HEK293 (cell line): Measurements from ENCODE around the gene RRP1.

ENCODE experiments used
- CTCF ChIP-seq: fragments of 450-650 bp; formaldehyde crosslinking; IDR thresholded peaks from 2 replicates; pipeline ENCODE4 v1.5.1; 2016; ENCODE audit warnings: missing biosample characterization, missing genetic modification characterization
- PATZ1 ChIP-seq: fragments of 450-650 bp; formaldehyde crosslinking; IDR thresholded peaks from 2 replicates; pipeline ENCODE4 v1.5.1; 2016; ENCODE audit warnings: missing biosample characterization, missing genetic modification characterization
- REPIN1 ChIP-seq: fragments of 450-650 bp; formaldehyde crosslinking; IDR thresholded peaks from 2 replicates; pipeline ENCODE4 v1.5.1; 2017; ENCODE audit warnings: missing biosample characterization, missing genetic modification characterization, low read depth
- YY1 ChIP-seq: fragments of 450-650 bp; formaldehyde crosslinking; IDR thresholded peaks from 2 replicates; pipeline ENCODE4 v1.5.1; 2018; ENCODE audit warnings: missing biosample characterization, missing genetic modification characterization
- ZNF18 ChIP-seq: fragments of 450-650 bp; formaldehyde crosslinking; IDR thresholded peaks from 2 replicates; pipeline ENCODE4 v1.5.1; 2016; ENCODE audit warnings: missing biosample characterization, missing genetic modification characterization
- ZNF274 ChIP-seq, 2 experiments: fragments of 200-500 bp in 1 of 2; fragments of 450-650 bp in 1 of 2; sonication (Bioruptor generic) in 1 of 2; formaldehyde crosslinking in 1 of 2; IDR thresholded peaks; 2 replicates each; pipeline versions ENCODE4 v1.5.1 to v1.6.1; 2014 to 2016; ENCODE audit warnings: borderline replicate concordance in 1 of 2, inconsistent platforms in 1 of 2, low read length in 1 of 2, missing biosample characterization in 1 of 2, missing genetic modification characterization in 1 of 2
- ZNF335 ChIP-seq: fragments of 450-650 bp; formaldehyde crosslinking; conservative IDR thresholded peaks from 2 replicates; pipeline ENCODE4 v1.5.1; 2016; ENCODE audit warnings: missing biosample characterization, missing genetic modification characterization
- ZNF350 ChIP-seq: fragments of 450-650 bp; formaldehyde crosslinking; IDR thresholded peaks from 2 replicates; pipeline ENCODE4 v1.5.0; 2017; ENCODE audit warnings: missing biosample characterization, mild to moderate bottlenecking, missing genetic modification characterization
- ZNF518A ChIP-seq: fragments of 450-650 bp; formaldehyde crosslinking; conservative IDR thresholded peaks from 2 replicates; pipeline ENCODE4 v1.5.1; 2016; ENCODE audit warnings: low read depth, missing biosample characterization, missing genetic modification characterization
- ZNF621 ChIP-seq: fragments of 450-650 bp; formaldehyde crosslinking; IDR thresholded peaks from 2 replicates; pipeline ENCODE4 v1.5.1; 2017; ENCODE audit warnings: missing biosample characterization, missing genetic modification characterization

- TF ChIP-seq REPIN1 (tag by site-specific recombination) (no peak), ZNF621 (no peak), YY1 (tag by site-specific recombination) (no peak), ZNF350 (tag by site-specific recombination) (no peak), ZNF518A (tag by site-specific recombination) (no peak), CTCF (no peak), ZNF18 (tag by site-specific recombination) (no peak), ZNF335 (no peak), ZNF274 (IDR thresholded peaks at IDR 0.05; ENCODE audit: low read length) (no peak), ZNF274 (tag by site-specific recombination; IDR thresholded peaks at IDR 0.05; ENCODE audit: borderline replicate concordance) (no peak), PATZ1 (no peak)
Observed at GRCh38 chr21:43767498-43767983, 21.8 kb upstream of the RRP1 start.
